HEK293 (cell line): ENCODE results near the gene PPARA.

ENCODE experiments used
- EGR2 ChIP-seq: fragments of 450-650 bp; formaldehyde crosslinking; IDR thresholded peaks from 2 replicates; pipeline ENCODE4 v1.5.1; 2016; ENCODE audit warnings: low read depth, missing biosample characterization, missing genetic modification characterization
- GLIS1 ChIP-seq: fragments of 450-650 bp; formaldehyde crosslinking; IDR thresholded peaks from 2 replicates; pipeline ENCODE4 v1.5.1; 2016; ENCODE audit warnings: missing biosample characterization, missing genetic modification characterization
- PRDM1 ChIP-seq: fragments of 450-650 bp; formaldehyde crosslinking; IDR thresholded peaks from 2 replicates; pipeline ENCODE4; 2016; ENCODE audit warnings: missing biosample characterization, missing genetic modification characterization
- REPIN1 ChIP-seq: fragments of 450-650 bp; formaldehyde crosslinking; IDR thresholded peaks from 2 replicates; pipeline ENCODE4 v1.5.1; 2017; ENCODE audit warnings: missing biosample characterization, missing genetic modification characterization, low read depth
- SCRT1 ChIP-seq: fragments of 450-650 bp; formaldehyde crosslinking; IDR thresholded peaks from 2 replicates; pipeline ENCODE4 v1.5.1; 2016; ENCODE audit warnings: missing biosample characterization, missing genetic modification characterization, borderline replicate concordance
- SP7 ChIP-seq: fragments of 450-650 bp; formaldehyde crosslinking; IDR thresholded peaks from 2 replicates; pipeline ENCODE4 v1.5.1; 2016; ENCODE audit warnings: missing biosample characterization, missing genetic modification characterization
- ZFHX2 ChIP-seq: fragments of 450-650 bp; formaldehyde crosslinking; conservative IDR thresholded peaks from 2 replicates; pipeline ENCODE4 v1.5.1; 2016; ENCODE audit warnings: missing biosample characterization, missing genetic modification characterization
- ZFP3 ChIP-seq: fragments of 450-650 bp; formaldehyde crosslinking; IDR thresholded peaks from 2 replicates; pipeline ENCODE4 v1.5.1; 2016; ENCODE audit warnings: low read depth, missing biosample characterization, missing genetic modification characterization
- ZIC2 ChIP-seq: fragments of 450-650 bp; formaldehyde crosslinking; IDR thresholded peaks from 2 replicates; pipeline ENCODE4 v1.5.1; 2016; ENCODE audit warnings: missing biosample characterization, missing genetic modification characterization
- ZNF114 ChIP-seq: fragments of 450-650 bp; formaldehyde crosslinking; IDR thresholded peaks from 2 replicates; pipeline ENCODE4 v1.5.0; 2017; ENCODE audit warnings: missing biosample characterization, missing genetic modification characterization
- ZNF311 ChIP-seq: fragments of 450-650 bp; formaldehyde crosslinking; IDR thresholded peaks from 2 replicates; pipeline ENCODE4 v1.5.1; 2017; ENCODE audit warnings: missing biosample characterization, missing genetic modification characterization, borderline replicate concordance
- ZNF37A ChIP-seq: fragments of 450-650 bp; IDR thresholded peaks from 2 replicates; pipeline ENCODE4 v1.5.1; 2018; ENCODE audit warnings: missing biosample characterization, missing genetic modification characterization
- ZNF416 ChIP-seq: fragments of 450-650 bp; formaldehyde crosslinking; IDR thresholded peaks from 2 replicates; pipeline ENCODE4 v1.5.1; 2016; ENCODE audit warnings: missing biosample characterization, missing genetic modification characterization
- ZNF426 ChIP-seq: fragments of 450-650 bp; formaldehyde crosslinking; IDR thresholded peaks from 2 replicates; pipeline ENCODE4 v1.5.1; 2017; ENCODE audit warnings: missing biosample characterization, missing genetic modification characterization, mild to moderate bottlenecking, inconsistent platforms, moderate library complexity
- ZNF529 ChIP-seq: fragments of 450-650 bp; formaldehyde crosslinking; IDR thresholded peaks from 2 replicates; pipeline ENCODE4 v1.5.1; 2017; ENCODE audit warnings: missing genetic modification characterization, missing biosample characterization; ENCODE audit not compliant: insufficient replicate concordance
- ZNF701 ChIP-seq: fragments of 450-650 bp; formaldehyde crosslinking; IDR thresholded peaks from 2 replicates; pipeline ENCODE4 v1.5.1; 2016; ENCODE audit warnings: missing biosample characterization, missing genetic modification characterization
- ZNF747 ChIP-seq: fragments of 450-650 bp; formaldehyde crosslinking; IDR thresholded peaks from 2 replicates; pipeline ENCODE4 v1.5.1; 2016; ENCODE audit warnings: missing biosample characterization, missing genetic modification characterization
- ZNF76 ChIP-seq: fragments of 450-650 bp; formaldehyde crosslinking; IDR thresholded peaks from 2 replicates; pipeline ENCODE4; 2016; ENCODE audit warnings: low read depth, missing biosample characterization, missing genetic modification characterization, borderline replicate concordance
- ZNF843 ChIP-seq: fragments of 450-650 bp; formaldehyde crosslinking; IDR thresholded peaks from 2 replicates; pipeline ENCODE4 v1.5.1; 2016; ENCODE audit warnings: missing biosample characterization, missing genetic modification characterization
- ZSCAN23 ChIP-seq: fragments of 450-650 bp; formaldehyde crosslinking; IDR thresholded peaks from 2 replicates; pipeline ENCODE4 v1.5.1; 2016; ENCODE audit warnings: missing biosample characterization, missing genetic modification characterization
- ZSCAN30 ChIP-seq: fragments of 450-650 bp; IDR thresholded peaks from 2 replicates; pipeline ENCODE4 v1.5.1; 2018; ENCODE audit warnings: missing biosample characterization, mild to moderate bottlenecking, missing genetic modification characterization, moderate library complexity
- TF ChIP-seq, protein P1 (sequence below): fragments of 450-650 bp; formaldehyde crosslinking; IDR thresholded peaks from 2 replicates; pipeline ENCODE4 v1.5.1; 2016; ENCODE audit warnings: missing biosample characterization, missing genetic modification characterization
- TF ChIP-seq, protein P2 (sequence below): fragments of 450-650 bp; formaldehyde crosslinking; IDR thresholded peaks from 2 replicates; pipeline ENCODE4 v1.5.1; 2016; ENCODE audit warnings: missing biosample characterization, missing genetic modification characterization, borderline replicate concordance
- TF ChIP-seq, protein P3 (sequence below): fragments of 450-650 bp; formaldehyde crosslinking; IDR thresholded peaks from 2 replicates; pipeline ENCODE4 v1.5.1; 2016; ENCODE audit warnings: missing biosample characterization, missing genetic modification characterization
- TF ChIP-seq, protein P4 (sequence below): fragments of 450-650 bp; formaldehyde crosslinking; IDR thresholded peaks from 2 replicates; pipeline ENCODE4 v1.5.1; 2016; ENCODE audit warnings: missing biosample characterization, missing genetic modification characterization
- TF ChIP-seq, protein P5 (sequence below): fragments of 450-650 bp; formaldehyde crosslinking; IDR thresholded peaks from 2 replicates; pipeline ENCODE4 v1.5.1; 2016; ENCODE audit warnings: missing biosample characterization, missing genetic modification characterization, low read depth
- TF ChIP-seq, protein P6 (sequence below): fragments of 450-650 bp; formaldehyde crosslinking; IDR thresholded peaks from 2 replicates; pipeline ENCODE4 v1.5.0; 2017; ENCODE audit warnings: missing biosample characterization, missing genetic modification characterization, borderline replicate concordance

Gene PPARA

DNA sequence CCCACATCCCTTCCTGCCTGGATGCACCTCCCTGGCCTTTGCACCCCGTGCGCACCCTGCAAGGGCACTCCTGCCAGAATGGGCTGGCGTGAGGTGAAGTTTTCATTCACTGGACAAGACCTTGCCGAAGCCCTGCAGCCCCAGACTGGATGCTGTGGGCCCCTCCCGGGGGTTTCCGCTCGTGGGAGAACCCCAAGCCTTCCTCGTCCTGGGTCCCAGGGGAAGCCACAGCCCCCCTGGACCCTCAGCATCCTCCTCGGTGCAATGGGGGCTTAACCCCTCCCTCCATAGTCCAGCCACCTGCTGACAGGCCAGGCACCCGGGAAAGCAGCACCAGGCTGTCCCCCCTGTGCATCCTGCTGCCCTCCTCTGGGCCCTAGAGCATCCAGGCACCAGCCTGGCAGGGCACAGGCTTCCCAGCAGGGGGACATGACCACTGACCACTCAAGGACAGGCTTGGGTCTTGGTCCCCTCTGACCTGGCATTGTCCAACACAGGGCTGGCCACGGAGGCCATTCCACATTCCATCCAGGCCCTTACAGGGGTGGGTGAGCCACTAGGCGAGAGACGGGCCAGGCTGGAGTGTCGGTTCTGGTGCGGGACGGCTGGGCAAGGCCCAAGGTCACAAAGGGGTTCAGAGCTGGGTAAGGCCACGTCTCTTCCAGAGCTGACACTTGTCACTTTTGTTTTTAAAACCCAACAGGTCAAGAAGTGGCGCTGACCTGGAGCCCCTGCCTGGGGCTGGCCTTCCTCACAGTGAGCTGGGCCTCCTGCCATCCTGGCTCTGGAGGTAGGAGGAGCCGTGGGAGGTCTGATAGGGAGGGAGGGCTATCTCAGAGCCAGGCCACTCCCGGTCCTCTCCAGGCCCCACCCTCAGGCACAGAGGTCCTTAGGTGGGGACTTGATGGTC, 41.5 kb upstream of the PPARA start (continued):
- TF ChIP-seq EGR2 (peak; percentile 48; the same call in 1 of the 2 replicates), SP7 (no peak), ZNF747 (no peak), ZIC2 (no peak), ZNF529 (tag by site-specific recombination) (no peak), ZNF426 (tag by site-specific recombination) (no peak), ZNF114 (tag by site-specific recombination) (no peak), ZNF843 (tag by site-specific recombination) (no peak), ZNF76 (tag by site-specific recombination) (no peak), ZFHX2 (tag by site-specific recombination) (peak; percentile 61; the same call in 1 of the 2 replicates), ZNF37A (tag by site-specific recombination) (no peak), ZFP3 (tag by site-specific recombination) (no peak), SCRT1 (tag by site-specific recombination) (no peak), GLIS1 (peak; percentile 79), ZNF311 (tag by site-specific recombination) (no peak), ZSCAN23 (tag by site-specific recombination) (no peak), PRDM1 (no peak), REPIN1 (tag by site-specific recombination) (no peak), ZNF416 (tag by site-specific recombination) (no peak), ZSCAN30 (tag by site-specific recombination) (no peak), ZNF701 (tag by site-specific recombination) (no peak)
- TF ChIP-seq, protein P1, sequence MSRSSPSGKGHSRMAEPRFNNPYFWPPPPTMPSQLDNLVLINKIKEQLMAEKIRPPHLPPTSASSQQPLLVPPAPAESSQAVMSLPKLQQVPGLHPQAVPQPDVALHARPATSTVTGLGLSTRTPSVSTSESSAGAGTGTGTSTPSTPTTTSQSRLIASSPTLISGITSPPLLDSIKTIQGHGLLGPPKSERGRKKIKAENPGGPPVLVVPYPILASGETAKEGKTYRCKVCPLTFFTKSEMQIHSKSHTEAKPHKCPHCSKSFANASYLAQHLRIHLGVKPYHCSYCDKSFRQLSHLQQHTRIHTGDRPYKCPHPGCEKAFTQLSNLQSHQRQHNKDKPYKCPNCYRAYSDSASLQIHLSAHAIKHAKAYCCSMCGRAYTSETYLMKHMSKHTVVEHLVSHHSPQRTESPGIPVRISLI: no peak
- TF ChIP-seq, protein P2, sequence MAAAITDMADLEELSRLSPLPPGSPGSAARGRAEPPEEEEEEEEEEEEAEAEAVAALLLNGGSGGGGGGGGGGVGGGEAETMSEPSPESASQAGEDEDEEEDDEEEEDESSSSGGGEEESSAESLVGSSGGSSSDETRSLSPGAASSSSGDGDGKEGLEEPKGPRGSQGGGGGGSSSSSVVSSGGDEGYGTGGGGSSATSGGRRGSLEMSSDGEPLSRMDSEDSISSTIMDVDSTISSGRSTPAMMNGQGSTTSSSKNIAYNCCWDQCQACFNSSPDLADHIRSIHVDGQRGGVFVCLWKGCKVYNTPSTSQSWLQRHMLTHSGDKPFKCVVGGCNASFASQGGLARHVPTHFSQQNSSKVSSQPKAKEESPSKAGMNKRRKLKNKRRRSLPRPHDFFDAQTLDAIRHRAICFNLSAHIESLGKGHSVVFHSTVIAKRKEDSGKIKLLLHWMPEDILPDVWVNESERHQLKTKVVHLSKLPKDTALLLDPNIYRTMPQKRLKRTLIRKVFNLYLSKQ: no peak
- TF ChIP-seq, protein P3, sequence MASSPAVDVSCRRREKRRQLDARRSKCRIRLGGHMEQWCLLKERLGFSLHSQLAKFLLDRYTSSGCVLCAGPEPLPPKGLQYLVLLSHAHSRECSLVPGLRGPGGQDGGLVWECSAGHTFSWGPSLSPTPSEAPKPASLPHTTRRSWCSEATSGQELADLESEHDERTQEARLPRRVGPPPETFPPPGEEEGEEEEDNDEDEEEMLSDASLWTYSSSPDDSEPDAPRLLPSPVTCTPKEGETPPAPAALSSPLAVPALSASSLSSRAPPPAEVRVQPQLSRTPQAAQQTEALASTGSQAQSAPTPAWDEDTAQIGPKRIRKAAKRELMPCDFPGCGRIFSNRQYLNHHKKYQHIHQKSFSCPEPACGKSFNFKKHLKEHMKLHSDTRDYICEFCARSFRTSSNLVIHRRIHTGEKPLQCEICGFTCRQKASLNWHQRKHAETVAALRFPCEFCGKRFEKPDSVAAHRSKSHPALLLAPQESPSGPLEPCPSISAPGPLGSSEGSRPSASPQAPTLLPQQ (tag by site-specific recombination): peak; percentile 28; the same call in 1 of the 2 replicates
- TF ChIP-seq, protein P4, sequence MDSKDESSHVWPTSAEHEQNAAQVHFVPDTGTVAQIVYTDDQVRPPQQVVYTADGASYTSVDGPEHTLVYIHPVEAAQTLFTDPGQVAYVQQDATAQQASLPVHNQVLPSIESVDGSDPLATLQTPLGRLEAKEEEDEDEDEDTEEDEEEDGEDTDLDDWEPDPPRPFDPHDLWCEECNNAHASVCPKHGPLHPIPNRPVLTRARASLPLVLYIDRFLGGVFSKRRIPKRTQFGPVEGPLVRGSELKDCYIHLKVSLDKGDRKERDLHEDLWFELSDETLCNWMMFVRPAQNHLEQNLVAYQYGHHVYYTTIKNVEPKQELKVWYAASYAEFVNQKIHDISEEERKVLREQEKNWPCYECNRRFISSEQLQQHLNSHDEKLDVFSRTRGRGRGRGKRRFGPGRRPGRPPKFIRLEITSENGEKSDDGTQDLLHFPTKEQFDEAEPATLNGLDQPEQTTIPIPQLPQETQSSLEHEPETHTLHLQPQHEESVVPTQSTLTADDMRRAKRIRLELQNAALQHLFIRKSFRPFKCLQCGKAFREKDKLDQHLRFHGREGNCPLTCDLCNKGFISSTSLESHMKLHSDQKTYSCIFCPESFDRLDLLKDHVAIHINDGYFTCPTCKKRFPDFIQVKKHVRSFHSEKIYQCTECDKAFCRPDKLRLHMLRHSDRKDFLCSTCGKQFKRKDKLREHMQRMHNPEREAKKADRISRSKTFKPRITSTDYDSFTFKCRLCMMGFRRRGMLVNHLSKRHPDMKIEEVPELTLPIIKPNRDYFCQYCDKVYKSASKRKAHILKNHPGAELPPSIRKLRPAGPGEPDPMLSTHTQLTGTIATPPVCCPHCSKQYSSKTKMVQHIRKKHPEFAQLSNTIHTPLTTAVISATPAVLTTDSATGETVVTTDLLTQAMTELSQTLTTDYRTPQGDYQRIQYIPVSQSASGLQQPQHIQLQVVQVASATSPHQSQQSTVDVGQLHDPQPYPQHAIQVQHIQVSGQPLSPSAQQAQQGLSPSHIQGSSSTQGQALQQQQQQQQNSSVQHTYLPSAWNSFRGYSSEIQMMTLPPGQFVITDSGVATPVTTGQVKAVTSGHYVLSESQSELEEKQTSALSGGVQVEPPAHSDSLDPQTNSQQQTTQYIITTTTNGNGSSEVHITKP (tag by site-specific recombination): peak; percentile 45; the same call in 1 of the 2 replicates
- TF ChIP-seq, protein P5, sequence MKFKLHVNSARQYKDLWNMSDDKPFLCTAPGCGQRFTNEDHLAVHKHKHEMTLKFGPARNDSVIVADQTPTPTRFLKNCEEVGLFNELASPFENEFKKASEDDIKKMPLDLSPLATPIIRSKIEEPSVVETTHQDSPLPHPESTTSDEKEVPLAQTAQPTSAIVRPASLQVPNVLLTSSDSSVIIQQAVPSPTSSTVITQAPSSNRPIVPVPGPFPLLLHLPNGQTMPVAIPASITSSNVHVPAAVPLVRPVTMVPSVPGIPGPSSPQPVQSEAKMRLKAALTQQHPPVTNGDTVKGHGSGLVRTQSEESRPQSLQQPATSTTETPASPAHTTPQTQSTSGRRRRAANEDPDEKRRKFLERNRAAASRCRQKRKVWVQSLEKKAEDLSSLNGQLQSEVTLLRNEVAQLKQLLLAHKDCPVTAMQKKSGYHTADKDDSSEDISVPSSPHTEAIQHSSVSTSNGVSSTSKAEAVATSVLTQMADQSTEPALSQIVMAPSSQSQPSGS (tag by site-specific recombination): no peak
- TF ChIP-seq, protein P6, sequence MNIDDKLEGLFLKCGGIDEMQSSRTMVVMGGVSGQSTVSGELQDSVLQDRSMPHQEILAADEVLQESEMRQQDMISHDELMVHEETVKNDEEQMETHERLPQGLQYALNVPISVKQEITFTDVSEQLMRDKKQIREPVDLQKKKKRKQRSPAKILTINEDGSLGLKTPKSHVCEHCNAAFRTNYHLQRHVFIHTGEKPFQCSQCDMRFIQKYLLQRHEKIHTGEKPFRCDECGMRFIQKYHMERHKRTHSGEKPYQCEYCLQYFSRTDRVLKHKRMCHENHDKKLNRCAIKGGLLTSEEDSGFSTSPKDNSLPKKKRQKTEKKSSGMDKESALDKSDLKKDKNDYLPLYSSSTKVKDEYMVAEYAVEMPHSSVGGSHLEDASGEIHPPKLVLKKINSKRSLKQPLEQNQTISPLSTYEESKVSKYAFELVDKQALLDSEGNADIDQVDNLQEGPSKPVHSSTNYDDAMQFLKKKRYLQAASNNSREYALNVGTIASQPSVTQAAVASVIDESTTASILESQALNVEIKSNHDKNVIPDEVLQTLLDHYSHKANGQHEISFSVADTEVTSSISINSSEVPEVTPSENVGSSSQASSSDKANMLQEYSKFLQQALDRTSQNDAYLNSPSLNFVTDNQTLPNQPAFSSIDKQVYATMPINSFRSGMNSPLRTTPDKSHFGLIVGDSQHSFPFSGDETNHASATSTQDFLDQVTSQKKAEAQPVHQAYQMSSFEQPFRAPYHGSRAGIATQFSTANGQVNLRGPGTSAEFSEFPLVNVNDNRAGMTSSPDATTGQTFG (tag by site-specific recombination): no peak
